Measurements from ENCODE around the gene GATA2. TPM values are rescaled to one million over a fixed set of nuclear protein-coding genes. Genes with fewer than 3 reads are reported as not detected.

GATA2 gene
- total and polyA plus RNA-seq, 2 of the 8 experiments (the other 6 are each of a cell fraction or from before 2014, with no cell fraction given) = 0.03 to 0.30 TPM

DNA sequence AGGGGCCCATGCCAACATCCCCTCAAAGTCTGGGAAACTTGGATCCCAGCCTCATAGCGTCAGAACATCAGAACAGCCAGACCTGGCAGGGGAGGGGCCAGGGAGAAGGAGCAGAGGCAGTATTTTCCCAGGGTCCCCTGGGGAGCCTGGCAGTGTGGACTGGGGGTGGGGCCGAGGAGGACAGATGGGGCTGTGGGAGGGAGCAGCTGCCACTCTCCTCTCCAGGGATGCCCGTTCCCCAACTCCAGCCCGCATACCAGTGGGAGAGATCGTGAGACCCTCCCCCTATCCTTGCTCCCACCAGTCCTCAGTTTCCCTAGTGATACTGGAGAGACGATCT lies 19.9 kb downstream of the GATA2 start (continued):
- TF ChIP-seq TAF7 (optimal IDR thresholded peaks at IDR 0.05; ENCODE audit: borderline replicate concordance, low read depth, low read length) = no peak
- TF ChIP-seq NRF1 (IDR thresholded peaks at IDR 0.05; ENCODE audit: low read depth, low read length) = no peak
- no peak for TF ChIP-seq PHF8 (conservative IDR thresholded peaks at IDR 0.05; ENCODE audit: low read depth, low read length)
